ENCODE data around the gene PURB.
A peak's percentile ranks its signal among the peaks of the same experiment; 100 is the strongest.
"Not testable (repeated sequence)": the region's sequence is repeated elsewhere in the genome, so short reads cannot be mapped to it uniquely, and the experiment has no call there.

The PURB gene

GRCh38 chr7:44891372-44891771, 6.0 kb upstream of the PURB start:
- DNase-seq: no peak

- no peak for DNase-seq
Measured at GRCh38 chr7:44889086-44889781, 3.9 kb upstream of the PURB start.

GRCh38 chr7:44887293-44887692, 2.0 kb upstream of the PURB start:
- DNase-seq: no peak

GRCh38 chr7:44884621-44885393, 523 bp downstream of the PURB start:
- peak; percentile 84 for DNase-seq

- no peak for DNase-seq
Measured at GRCh38 chr7:44883961-44884620, 1.2 kb downstream of the PURB start.

- no peak for DNase-seq
Measured at GRCh38 chr7:44882899-44883298, 2.4 kb downstream of the PURB start.

GRCh38 chr7:44881610-44882009, 3.7 kb downstream of the PURB start:
- DNase-seq: no peak

- DNase-seq: no peak
Measured at GRCh38 chr7:44881066-44881600, 4.2 kb downstream of the PURB start.

GRCh38 chr7:44880317-44881018, 4.9 kb downstream of the PURB start:
- no peak for DNase-seq

- no peak for DNase-seq
Measured at GRCh38 chr7:44876393-44876792, 8.9 kb downstream of the PURB start.

- DNase-seq: no peak
Measured at GRCh38 chr7:44875241-44875640, 10.1 kb downstream of the PURB start.

- no peak for DNase-seq
Measured at GRCh38 chr7:44872787-44873186, 12.5 kb downstream of the PURB start.

- not testable (repeated sequence) for DNase-seq
Measured at GRCh38 chr7:44871918-44872317, 13.4 kb downstream of the PURB start.

- DNase-seq: not testable (repeated sequence)
Measured at GRCh38 chr7:44870780-44871179, 14.6 kb downstream of the PURB start.

- not testable (repeated sequence) for DNase-seq
Measured at GRCh38 chr7:44870336-44870735, 15.0 kb downstream of the PURB start.

GRCh38 chr7:44867073-44867995, 18.0 kb downstream of the PURB start:
- DNase-seq: no peak

- not testable (repeated sequence) for DNase-seq
Measured at GRCh38 chr7:44861949-44862348, 23.4 kb downstream of the PURB start.

GRCh38 chr7:44858161-44858560, 27.2 kb downstream of the PURB start:
- DNase-seq: no peak

- no peak for DNase-seq
Measured at GRCh38 chr7:44854644-44855364, 30.5 kb downstream of the PURB start.

- no peak for DNase-seq
Measured at GRCh38 chr7:44853391-44853790, 31.9 kb downstream of the PURB start.

GRCh38 chr7:44852590-44852989, 32.7 kb downstream of the PURB start:
- DNase-seq: no peak

Data from activated effector memory CD4-positive, alpha-beta T cell treated with anti-CD3 and anti-CD28 coated beads, Interleukin-2, amount 50 U/mL, for 16 hours (primary cell).